COLO668 (cell line): ENCODE results near the gene GRIP1.

Experiments
- DNase-seq: peaks from one replicate; lab custom pipeline; 2025; ENCODE audit not compliant: unreplicated experiment; lab: John Stamatoyannopoulos, UW

The GRIP1 gene

DNA sequence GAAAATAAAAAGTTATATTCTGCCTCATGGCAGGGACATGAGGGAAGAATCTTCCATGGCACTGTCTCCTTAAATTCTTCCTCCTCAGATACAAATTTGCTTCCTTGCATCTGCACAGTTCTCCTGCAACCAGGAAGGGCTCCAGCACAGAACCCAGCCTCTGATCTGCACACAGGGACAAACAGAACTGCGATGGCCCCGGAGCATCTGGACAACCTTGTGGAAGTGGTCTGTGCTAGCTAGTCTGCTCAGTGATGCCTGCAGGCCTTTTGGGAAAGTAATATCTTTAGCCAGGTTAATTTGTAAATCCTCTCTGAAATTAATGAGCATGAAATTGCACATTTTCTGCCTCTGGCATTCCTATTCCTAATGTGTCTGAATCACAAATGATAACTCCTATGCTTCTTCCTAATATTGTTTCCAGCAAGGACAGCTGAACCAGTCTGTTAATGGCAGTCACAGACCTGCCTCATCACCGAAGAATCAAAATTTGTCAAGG, 74.8 kb downstream of the GRIP1 start:
- no peak for DNase-seq

DNA sequence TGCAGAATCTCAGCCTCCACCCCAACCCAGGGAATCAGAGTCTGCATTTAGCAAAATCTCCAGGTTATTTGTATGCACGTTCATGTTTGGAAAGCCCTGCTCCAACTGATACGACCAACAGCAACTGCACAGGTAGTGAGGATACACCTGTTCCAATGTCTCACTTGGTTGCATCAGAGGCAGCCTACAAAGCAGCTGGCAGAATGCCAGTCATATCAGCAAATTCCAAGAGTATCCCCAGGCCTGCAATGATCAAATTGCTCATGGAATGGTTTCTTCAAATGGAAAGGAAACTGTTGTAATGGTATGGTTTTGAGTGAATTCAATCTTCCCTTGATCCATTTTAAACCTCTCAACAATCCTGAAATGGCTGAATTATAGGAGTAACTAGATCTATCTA, 75.4 kb downstream of the GRIP1 start:
- peak; percentile 70 for DNase-seq

DNA sequence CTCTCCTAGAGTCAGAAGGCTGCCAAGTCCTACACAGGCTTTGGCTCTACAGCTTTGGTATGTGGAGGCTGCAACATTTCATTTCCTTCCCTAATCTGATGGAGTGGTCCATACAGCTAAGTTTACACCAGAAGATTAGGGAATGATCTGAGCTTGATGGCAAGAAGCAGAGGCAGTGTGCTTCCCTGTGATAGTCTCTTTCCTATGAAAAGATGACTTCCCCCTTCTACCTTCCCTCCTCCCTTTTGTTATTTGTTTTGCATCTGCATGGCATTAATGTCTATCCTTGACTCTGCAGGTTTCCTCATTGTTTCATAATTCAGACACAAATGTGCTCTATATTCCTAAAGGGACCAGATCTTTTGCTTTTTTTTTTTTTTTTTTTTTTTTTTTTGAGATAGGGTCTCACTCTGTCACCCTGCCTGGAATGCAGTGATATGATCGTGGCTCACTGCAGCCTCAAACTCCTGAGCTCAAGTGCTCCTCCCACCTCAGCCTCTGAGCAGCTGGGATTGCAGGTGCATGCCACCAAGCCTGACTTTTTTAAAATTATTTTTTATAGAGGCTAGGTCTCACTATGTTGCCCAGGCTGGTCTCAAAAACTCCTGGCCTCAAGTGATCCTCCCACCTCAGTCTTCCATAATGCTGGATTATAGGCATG, 76.3 kb downstream of the GRIP1 start:
- no peak for DNase-seq

DNA sequence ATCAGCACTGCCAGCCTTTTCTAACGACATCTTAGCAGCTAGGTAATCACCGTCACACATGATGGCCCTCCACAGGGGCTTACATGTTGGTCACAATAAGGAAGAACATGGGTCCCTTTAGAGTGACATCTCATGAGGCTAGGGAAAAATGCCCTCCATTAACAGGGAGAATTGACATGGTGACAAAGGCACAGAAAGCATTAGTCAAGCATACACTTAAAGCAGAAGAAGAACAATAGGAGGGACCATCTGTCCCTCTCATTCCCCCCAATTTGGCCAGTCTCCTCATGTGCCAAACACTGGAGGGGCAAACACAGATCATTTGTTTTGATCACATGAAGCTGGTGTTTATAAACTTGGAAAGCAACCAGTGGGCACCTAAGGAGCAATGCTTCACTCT, 78.0 kb downstream of the GRIP1 start:
- no peak for DNase-seq

DNA sequence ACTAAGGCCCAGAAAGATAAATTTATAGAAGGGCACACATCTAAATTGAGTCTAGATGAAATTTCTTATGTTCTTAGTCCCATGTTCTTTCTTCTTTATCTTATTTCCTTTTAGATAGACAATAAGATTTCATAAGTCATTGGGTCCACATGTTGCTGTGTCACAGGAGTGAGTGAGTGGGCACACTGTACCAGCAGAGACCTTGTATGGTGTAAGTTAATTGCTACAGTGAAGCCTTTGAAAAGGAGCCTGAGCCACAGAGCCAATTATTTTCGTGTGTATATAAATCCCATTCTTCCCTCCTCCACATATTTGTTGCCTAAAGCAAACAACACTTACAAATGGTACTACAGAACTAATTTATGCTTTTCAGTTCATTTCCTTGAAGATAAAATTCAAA, 79.1 kb downstream of the GRIP1 start:
- no peak for DNase-seq

DNA sequence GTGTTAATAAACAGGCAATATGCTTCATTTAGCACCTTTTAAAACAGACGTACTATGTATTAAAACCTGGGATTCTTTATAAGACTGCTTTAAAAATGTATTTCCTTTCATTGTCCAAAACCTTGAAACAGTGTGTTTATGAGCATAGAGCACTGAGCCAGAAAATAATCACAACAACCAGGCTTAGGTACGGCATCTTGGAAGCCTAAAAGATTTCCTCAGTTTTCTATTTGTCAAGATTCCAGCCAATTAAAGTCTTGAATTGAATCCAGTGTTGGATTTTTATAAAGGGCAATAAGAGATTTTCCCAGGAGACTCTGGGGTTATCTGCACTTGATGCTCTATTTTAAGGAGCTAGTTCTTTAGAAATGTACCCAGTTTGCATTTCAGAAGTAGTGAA, 80.3 kb downstream of the GRIP1 start:
- no peak for DNase-seq

DNA sequence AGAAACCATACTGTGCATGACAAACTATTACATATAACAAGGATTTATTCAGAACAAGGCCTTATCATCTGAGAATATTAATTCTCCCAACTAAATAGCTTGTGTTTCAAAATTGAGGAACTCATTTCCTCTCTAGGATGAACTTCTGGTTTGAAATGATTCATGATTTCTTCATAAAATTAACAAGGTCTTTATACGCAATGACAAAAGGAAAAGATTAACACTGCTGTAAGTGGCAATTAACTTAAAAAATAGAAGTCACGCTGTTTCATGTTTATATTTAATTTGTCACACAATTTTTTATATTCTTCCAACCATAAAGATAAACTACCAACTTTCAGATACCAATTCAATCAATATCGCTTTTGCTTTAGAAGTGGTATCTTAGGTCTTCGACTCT, 80.8 kb downstream of the GRIP1 start:
- DNase-seq = no peak

DNA sequence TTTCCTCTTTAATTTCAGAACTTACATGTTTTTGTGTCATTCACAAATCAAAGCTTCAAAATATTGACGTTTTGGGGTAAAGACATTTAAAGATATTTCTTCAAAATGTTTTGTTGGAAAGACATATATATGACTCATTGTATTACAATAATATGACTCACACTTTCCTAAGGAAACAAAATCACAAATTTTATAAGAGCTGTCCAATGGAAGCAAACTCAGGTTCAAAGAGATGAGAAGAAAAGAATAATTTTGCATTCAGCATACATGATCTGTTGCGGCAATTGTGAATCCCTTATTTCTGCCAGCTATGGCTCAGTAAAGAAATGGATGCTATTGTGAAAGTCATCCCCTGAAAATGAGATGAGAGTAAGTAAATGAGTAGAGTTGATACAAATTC, 82.7 kb downstream of the GRIP1 start:
- DNase-seq = no peak

DNA sequence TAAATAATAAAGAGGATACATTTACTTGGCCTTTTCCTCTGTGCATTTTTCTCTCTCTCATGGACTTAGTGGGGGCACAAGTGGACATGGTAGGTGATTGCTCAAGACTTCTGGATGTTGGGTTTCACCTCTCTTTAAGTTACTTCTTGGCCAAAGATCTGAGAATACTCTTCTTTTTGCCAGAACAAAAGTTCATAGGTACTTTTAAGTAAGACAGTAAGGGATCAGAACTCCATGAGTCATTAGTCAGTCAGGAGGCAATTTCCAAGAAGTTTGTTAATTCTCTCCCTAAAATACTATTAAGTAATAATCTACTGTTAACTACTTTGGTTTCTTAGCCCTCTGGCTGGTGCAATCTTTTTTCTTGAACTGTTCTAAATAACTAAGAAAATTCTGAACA, 84.2 kb downstream of the GRIP1 start:
- no peak for DNase-seq

DNA sequence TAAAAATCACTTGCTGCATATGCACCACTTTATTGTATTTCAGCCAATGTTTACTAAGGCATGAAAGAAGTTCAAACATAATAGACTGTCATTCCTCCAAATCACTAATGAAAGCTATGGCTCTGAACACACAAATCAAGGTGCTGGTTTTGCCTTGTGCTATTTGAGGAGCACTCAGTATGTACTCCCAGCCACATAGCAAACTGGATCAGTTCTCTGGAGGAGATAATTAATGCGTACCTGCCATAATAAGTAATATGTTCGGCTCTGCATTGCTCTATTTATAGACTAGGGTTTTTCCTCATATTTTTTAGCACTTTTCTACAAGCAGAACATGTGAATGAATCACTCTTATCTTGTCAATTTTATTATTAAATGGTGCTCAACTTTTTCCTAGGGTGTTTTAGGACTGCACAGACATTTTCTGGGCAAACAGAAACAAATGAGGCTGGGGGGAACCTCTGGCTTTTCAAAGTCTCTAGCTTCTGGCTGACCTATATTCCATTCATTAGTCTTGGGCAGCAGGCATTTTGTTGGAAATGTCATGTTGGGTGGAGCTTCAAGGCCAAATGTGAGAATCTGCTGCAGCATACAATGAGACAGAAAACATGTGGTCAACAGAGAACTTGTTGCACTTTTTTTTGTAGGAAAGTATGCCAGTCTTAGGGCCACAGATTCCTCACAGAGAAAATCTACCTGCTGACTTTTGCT, 88.4 kb downstream of the GRIP1 start:
- DNase-seq = no peak

DNA sequence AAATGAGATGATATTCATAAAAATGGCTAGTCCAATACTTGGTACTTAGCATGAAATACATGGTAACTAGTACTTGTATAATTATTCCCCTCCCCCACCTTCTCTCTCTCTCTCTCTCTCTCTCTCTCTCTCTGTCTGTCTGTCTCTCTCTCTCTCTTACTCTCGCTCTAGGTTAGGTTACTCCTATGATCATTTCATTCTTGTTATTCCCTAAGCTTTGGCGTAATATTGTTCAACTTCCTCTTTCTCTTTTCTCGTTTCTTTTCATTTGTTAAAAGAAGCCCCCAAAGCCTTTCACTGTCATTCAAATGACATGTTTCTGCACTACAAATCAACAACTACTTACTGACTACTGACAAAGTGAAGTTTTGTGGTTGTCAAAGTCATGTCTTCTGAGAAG, 89.8 kb downstream of the GRIP1 start:
- DNase-seq = no peak

DNA sequence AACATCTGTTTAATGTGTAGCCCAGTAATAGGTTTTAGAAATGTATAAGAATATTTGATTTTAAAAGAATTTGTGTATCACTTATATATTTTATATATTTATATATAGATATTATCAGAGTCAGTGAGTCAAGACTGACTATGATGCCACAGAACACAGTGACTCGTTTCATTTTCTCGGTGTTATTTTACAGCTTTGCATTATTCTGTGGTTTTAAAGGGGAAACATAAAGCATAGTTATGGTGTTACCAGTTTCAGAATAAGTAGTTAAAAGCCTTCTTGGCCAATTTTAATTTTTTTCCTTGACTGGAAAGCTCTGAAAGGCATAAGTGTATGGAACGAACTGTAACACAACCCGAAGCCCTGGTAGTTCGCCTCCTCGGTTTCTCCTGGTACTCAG, 91.0 kb downstream of the GRIP1 start:
- DNase-seq = no peak

DNA sequence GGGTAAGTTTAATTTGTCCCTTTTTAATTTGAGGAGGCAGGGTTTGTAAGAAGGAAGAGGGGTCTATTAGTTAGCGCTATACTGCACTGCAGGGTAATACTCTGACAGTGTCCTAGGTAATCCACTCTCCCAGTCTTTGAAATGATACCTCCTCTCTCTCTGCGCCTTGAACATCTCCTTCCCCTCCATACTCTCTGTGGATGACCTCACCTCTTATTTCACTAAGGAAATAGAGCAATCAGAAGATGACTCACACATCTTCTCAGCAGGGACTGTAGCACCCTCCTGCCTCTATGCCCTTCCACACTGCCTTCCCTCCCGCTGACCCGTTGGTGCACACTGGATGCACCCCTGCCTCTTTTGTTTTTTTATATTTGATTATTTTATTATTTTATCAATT, 94.2 kb downstream of the GRIP1 start:
- DNase-seq = no peak

DNA sequence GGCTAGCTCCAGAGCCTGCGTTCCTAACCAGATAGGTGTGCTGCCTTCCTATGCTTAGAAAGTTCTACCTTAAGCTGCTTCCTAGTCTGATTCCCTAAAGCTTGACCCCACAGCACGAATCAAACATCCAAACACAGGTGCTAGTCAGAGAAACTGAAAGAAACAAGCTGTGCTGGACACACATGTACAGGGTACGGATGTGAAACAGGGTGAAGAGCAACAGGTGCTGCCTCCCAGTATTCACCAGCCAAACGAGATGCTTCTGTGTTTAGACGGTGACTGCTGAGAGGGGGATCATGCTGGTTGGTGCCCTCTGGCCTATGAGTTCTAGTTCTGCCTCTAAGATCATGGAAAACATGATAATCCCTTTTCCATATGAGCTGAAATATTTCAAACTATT, 105.3 kb downstream of the GRIP1 start:
- no peak for DNase-seq

DNA sequence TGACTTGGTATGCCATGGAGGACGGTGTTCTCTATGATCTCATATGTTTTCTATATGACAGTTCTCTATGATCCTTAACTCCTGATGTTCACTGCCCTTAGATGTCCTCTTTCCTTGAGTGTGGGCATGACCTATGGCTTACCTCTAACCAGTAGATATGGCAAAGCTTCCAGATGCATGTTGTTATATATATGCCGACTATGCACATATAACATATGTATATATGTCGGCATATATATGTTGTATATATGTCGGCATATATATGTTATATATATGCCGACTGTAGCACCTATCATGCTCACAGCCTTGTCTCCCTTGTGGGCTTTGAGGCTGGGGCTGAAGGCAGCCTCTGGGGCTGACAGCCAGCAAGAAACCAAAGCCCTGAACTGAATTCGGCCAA, 106.0 kb downstream of the GRIP1 start:
- no peak for DNase-seq

DNA sequence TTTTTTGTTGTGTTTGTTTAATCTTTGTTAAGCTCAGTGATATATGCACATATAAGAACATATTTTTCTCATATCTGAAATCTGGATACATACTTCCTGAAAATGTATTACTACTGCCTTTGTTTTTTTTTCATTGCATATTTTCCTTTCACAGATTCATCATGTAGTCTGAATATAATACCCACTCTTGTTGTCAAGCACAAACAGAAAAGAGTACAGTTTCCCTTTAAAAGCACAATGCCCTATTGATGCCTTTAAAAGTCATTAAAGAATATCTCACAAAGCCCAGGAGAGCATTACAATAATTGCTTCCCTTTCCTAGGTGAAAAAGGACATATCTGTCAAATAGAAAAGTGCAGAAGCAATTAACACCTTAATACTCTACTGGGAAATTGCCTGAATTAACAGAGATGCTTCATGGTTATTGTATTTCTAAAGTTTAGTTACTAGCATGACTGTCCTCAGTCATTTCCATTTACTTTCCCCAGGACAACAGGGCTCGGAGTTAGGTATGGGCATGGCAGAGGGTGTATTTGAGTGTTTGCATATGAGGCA, 107.4 kb downstream of the GRIP1 start:
- DNase-seq = no peak

DNA sequence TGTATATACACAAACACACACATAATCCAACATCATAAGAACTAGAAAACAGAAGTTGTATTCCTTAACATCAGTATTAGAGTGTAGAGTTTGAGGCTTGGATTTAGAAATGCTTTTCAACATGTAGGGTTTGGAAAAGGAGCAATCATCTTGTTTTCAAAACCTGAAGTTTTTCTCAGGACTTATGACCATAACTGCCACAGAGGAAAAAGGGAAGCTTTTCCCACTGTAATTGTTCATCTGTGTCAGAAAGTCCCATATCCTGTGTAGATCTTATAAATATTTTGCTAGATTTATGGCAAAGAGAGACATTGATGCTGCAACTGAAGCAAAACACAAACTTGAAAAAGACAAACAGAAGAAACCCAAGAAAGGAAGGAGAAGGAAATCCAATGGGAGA, 115.7 kb downstream of the GRIP1 start:
- DNase-seq = no peak

DNA sequence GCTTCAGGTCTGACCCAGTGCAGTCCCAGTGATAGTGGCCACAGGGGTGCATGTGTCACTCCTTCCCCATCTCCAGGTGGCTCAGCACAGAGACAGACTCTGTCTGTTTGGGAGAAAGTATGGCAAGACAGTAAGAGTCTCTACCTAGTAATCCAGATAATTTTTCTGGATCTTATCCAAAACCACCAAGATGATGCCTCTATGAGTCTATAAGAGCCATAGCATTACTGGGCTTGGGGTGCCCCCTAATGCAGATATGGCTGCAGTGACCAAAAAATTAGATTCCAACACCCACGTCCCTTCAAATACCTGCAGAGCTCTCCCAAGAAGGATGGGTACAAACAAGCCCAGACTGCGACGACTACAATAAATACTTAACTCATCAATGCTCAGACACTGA, 123.8 kb downstream of the GRIP1 start:
- no peak for DNase-seq

DNA sequence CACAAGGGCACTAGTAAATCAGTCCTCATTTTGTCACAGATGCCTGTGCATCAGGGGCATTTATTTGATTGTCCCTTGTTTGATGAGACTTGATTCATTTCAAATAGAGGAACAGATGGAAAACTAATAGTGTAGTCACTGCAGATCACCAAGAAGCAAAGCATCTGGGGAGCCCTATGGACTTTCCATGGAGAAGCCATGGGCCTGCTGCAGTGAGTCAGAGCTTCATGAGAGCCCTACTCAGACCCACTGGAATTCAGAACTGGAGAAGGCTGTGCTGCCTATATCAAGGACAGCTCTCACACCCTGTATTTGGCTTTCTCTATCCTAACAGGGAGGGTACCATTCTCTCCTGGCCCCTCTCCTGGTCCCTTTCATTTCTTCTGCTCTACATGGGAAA, 126.2 kb downstream of the GRIP1 start:
- no peak for DNase-seq

DNA sequence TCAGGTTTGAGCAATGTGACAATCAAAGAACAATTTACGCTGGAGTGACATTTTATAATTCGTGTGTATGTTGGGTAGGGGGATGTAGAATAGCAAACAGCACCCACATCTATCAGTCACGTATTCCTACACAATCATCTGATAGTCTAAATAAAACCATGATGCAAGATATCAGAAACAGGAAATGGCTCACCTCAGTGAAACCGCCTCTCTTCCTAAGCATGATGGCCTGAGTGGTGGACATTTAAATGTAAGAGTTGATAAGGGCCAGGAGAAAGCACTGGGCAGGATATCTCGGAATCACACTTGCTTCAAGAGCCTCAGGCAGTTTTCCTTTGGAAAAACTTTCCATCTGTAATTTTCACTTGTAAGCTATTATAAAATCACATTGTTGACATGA, 128.2 kb downstream of the GRIP1 start:
- DNase-seq = no peak

DNA sequence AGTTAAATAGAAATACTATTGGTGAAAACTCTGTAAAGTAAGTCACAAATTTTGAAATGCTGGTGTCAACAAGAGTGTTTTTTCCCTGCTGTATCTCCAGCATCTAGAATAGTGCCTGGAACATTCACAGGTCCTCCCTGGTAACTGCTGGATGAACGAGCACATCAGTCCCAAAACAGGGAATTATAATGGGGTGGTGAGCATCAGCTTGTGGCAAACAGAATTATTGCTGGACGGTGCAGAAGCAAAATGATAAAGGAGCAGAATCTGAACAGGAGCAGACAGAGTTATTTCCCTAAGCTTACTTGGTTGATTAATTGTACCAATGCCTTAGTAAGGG, 129.9 kb downstream of the GRIP1 start:
- DNase-seq = no peak

DNA sequence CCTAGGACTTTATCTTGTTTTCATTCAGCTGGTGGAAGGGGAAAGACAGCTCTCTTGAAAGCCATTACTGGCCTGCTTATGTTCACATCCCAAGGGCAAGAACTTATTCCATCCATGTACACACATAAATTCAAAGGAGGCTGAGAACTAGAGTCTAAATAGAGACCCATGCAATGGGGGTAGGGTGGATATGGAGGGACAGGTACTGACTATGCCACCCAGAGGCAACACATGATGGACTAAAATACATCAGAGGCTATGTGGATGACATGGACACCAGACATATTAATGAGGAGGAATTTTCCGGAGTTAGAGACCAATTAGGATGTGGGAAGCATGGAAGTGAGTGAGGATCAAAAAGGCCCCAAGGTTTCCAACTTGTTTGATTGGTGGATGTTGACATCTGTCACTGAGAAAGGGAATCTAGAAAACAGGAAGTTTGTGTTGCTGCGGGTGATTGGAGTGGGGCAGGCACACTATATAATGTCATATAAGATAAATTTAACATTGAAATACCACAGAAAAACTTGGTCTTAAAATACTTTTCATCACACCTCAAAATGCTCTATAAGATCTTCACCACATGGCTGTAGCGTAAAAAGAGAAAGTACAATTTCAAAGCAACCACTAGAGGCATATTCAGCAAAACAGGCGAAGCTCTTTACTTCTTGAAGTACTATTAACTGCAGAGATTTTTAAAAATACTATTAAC, 130.4 kb downstream of the GRIP1 start:
- no peak for DNase-seq
